ENCODE data around the gene ASCL5.

ASCL5 gene

GRCh38 chr1:201134405-201134804 is 7.4 kb upstream of the ASCL5 start:
- no peak for DNase-seq

- DNase-seq = no peak
These were observed 4.4 kb upstream of the ASCL5 start for GRCh38 chr1:201131398-201131797.

- no peak for DNase-seq
These were observed 2.0 kb upstream of the ASCL5 start for GRCh38 chr1:201128962-201129361.

GRCh38 chr1:201128476-201128875 is 1.5 kb upstream of the ASCL5 start:
- DNase-seq = no peak

- no peak for DNase-seq
These were observed 921 bp upstream of the ASCL5 start for GRCh38 chr1:201127755-201128455.

- no peak for DNase-seq
These were observed 537 bp downstream of the ASCL5 start for GRCh38 chr1:201126463-201126831.

- no peak for DNase-seq
These were observed 1.2 kb downstream of the ASCL5 start for GRCh38 chr1:201125800-201126199.

- DNase-seq = no peak
These were observed 2.0 kb downstream of the ASCL5 start for GRCh38 chr1:201125019-201125418.

GRCh38 chr1:201123866-201124265 is 3.1 kb downstream of the ASCL5 start:
- no peak for DNase-seq

- DNase-seq = no peak
These were observed 4.5 kb downstream of the ASCL5 start for GRCh38 chr1:201122321-201122957.

GRCh38 chr1:201119206-201120197 is 7.5 kb downstream of the ASCL5 start:
- peak; percentile 70 for DNase-seq

- no peak for DNase-seq
These were observed 10.9 kb downstream of the ASCL5 start for GRCh38 chr1:201116091-201116490.

- peak; percentile 7 for DNase-seq
These were observed 11.5 kb downstream of the ASCL5 start for GRCh38 chr1:201115390-201115937.

- peak; percentile 86 for DNase-seq
These were observed 12.5 kb downstream of the ASCL5 start for GRCh38 chr1:201114245-201115131.

- no peak for DNase-seq
These were observed 13.3 kb downstream of the ASCL5 start for GRCh38 chr1:201113451-201114244.

GRCh38 chr1:201112926-201113325 is 14.1 kb downstream of the ASCL5 start:
- no peak for DNase-seq

GRCh38 chr1:201112173-201112731 is 14.7 kb downstream of the ASCL5 start, which contains the start of gene CACNA1S:
Gene CACNA1S (minus strand): TSS chr1:201112426. CDS start chr1:201112339, 87 bp downstream.
- no peak for DNase-seq

GRCh38 chr1:201111672-201112071 is 15.3 kb downstream of the ASCL5 start:
- no peak for DNase-seq

GRCh38 chr1:201111156-201111555 is 15.8 kb downstream of the ASCL5 start:
- no peak for DNase-seq

GRCh38 chr1:201110616-201111015 is 16.4 kb downstream of the ASCL5 start:
- DNase-seq = no peak

- DNase-seq = no peak
These were observed 16.8 kb downstream of the ASCL5 start for GRCh38 chr1:201110138-201110537.
